PC-3 (cell line): ENCODE results near the gene TEX14. TPM values are rescaled to one million over a fixed set of nuclear protein-coding genes. Genes with fewer than 3 reads are reported as not detected.

Experiments
- ATAC-seq: fragments of 200-7000 bp; cut with Tn5 transposase; 2 replicates; pipeline ENCODE4 v1.9.1; 2020; ENCODE audit warnings: mild to moderate bottlenecking, moderate library complexity
- BruUV-seq: library from RNA; stranded (reverse); fragments of 400-500 nt; replicated peaks from 2 replicates; lab custom pipeline; 2021; lab: Mats Ljungman, UMichigan
- CTCF ChIA-PET: fragments of 300-600 bp; sonication (Branson Sonifier 250); formaldehyde crosslinking; loops from one replicate; lab custom pipeline; 2022; ENCODE audit warnings: antibody characterized with exemption; lab: Charles Lee
- POLR2A ChIA-PET: fragments of 300-600 bp; sonication (Branson Sonifier 250); formaldehyde crosslinking; loops from one replicate; lab custom pipeline; 2022; ENCODE audit warnings: antibody characterized with exemption; ENCODE audit not compliant: unreplicated experiment; lab: Charles Lee
- DNase-seq: peaks from one replicate; pipeline ENCODE4 v3.0.0-alpha.2; 2015
- H2AFZ ChIP-seq: fragments of 300-600 bp; sonication (generic); 2 replicates; pipeline ENCODE4 v1.6.0; 2016; ENCODE audit warnings: antibody characterized with exemption, low read length
- H3F3A ChIP-seq: fragments of 300-600 bp; sonication (generic); one replicate; pipeline ENCODE4 v1.6.0; 2017; ENCODE audit warnings: antibody characterized with exemption, low read length, control low read depth, mild to moderate bottlenecking; ENCODE audit not compliant: unreplicated experiment
- H3K27ac ChIP-seq: fragments of 300-600 bp; sonication (generic); 2 replicates; pipeline ENCODE4 v1.5.1; 2016; ENCODE audit warnings: mild to moderate bottlenecking, low read length
- H3K27me3 ChIP-seq: fragments of 300-600 bp; sonication (generic); 2 replicates; pipeline ENCODE4 v1.6.1; 2016; ENCODE audit warnings: low read length, mixed read lengths
- H3K36me3 ChIP-seq: fragments of 300-600 bp; sonication (generic); 2 replicates; pipeline ENCODE4 v1.6.1; 2016; ENCODE audit warnings: low read depth, mixed run types, low read length, mixed read lengths
- H3K4me1 ChIP-seq: fragments of 300-600 bp; sonication (generic); 2 replicates; pipeline ENCODE4 v1.5.1; 2016; ENCODE audit warnings: low read length; ENCODE audit not compliant: insufficient read depth
- H3K4me2 ChIP-seq: fragments of 300-600 bp; sonication (generic); 2 replicates; pipeline ENCODE4 v1.6.0; 2016; ENCODE audit warnings: low read length
- H3K4me3 ChIP-seq: fragments of 300-600 bp; sonication (generic); 2 replicates; pipeline ENCODE4 v1.5.1; 2016; ENCODE audit warnings: mild to moderate bottlenecking, low read length, mixed read lengths
- H3K79me2 ChIP-seq: fragments of 300-600 bp; sonication (generic); 2 replicates; pipeline ENCODE4 v1.6.1; 2017; ENCODE audit warnings: low read length, mixed read lengths
- H3K9ac ChIP-seq: fragments of 300-600 bp; sonication (generic); 2 replicates; pipeline ENCODE4 v1.6.0; 2016; ENCODE audit warnings: mild to moderate bottlenecking, low read length
- H3K9me2 ChIP-seq: fragments of 300-600 bp; sonication (generic); replicated peaks from 2 replicates; pipeline ENCODE4 v1.6.1; 2016; ENCODE audit warnings: mixed run types, low read length, mixed read lengths
- H3K9me3 ChIP-seq: fragments of 300-600 bp; sonication (generic); 2 replicates; pipeline ENCODE4 v1.6.1; 2016; ENCODE audit warnings: low read length, mixed read lengths
- H4K20me1 ChIP-seq: fragments of 300-600 bp; sonication (generic); 2 replicates; pipeline ENCODE4 v1.6.1; 2016; ENCODE audit warnings: low read length, mixed read lengths
- CTCF ChIP-seq: fragments of 300-600 bp; sonication (generic); conservative IDR thresholded peaks from 2 replicates; pipeline ENCODE4 v1.5.1; 2017; ENCODE audit warnings: antibody characterized with exemption, low read depth, mild to moderate bottlenecking, low read length
- EZH2 ChIP-seq: fragments of 300-600 bp; sonication (generic); IDR thresholded peaks from one replicate; pipeline ENCODE4 v1.6.1; 2017; ENCODE audit warnings: antibody characterized with exemption, mild to moderate bottlenecking, low read length; ENCODE audit not compliant: unreplicated experiment
- EZH2phosphoT487 ChIP-seq: fragments of 300-600 bp; sonication (generic); IDR thresholded peaks from 2 replicates; pipeline ENCODE4 v1.6.1; 2018; ENCODE audit warnings: mild to moderate bottlenecking, antibody characterized with exemption, low read length, borderline replicate concordance
- intact Hi-C: fragments of 100-400 bp; cut with micrococcal nuclease; formaldehyde crosslinking; loops from 2 replicates; pipeline ENCODE4 v1.9.0; 2023
- total RNA-seq: library from RNA; depleted of rRNA; stranded (reverse); fragments of >200 nt; gene quantifications from 2 replicates; pipeline ENCODE4 v1.2.3, GENCODE V29; 2014

TEX14 gene
- total RNA-seq, 1 experiment from 2014 or later = 0.29 TPM

GRCh38 chr17:58624751-58625150, 67.1 kb downstream of the TEX14 start:
- H3K9me2 ChIP-seq = no peaks in the 10 kb centered on the region
- H2AFZ ChIP-seq = no peak overlapping the region
- H3K36me3 ChIP-seq = no peaks in the 10 kb centered on the region
- H3K79me2 ChIP-seq = no peaks in the 10 kb centered on the region
- no TSS peak for BruUV-seq
- ATAC-seq = no peak; the same call in 1 of the 2 replicates
- H3K4me2 ChIP-seq = no peak overlapping the region
- ChIA-PET CTCF (no interaction called here), POLR2A (interaction anchor here (0.6 kb wide), 1 partner anchor 106 kb away, joined by 3 read pairs; no protein-coding TSS in a partner anchor)
- no peak overlapping the region for H3K27ac ChIP-seq
- H3K27me3 ChIP-seq = no peaks in the 10 kb centered on the region
- intact Hi-C loops = no loop called here
- no peaks in the 10 kb centered on the region for H3K9me3 ChIP-seq
- no peak for DNase-seq
- H3K4me1 ChIP-seq = no peaks in the 10 kb centered on the region
- H3K4me3 ChIP-seq = no peak overlapping the region
- no peaks in the 10 kb centered on the region for H3F3A ChIP-seq
- TF ChIP-seq EZH2phosphoT487 (no peak), CTCF (no peak)
- H3K9ac ChIP-seq = no peak overlapping the region
- no peaks in the 10 kb centered on the region for H4K20me1 ChIP-seq

GRCh38 chr17:58621174-58621573, 70.7 kb downstream of the TEX14 start:
- no peak overlapping the region for H3K4me2 ChIP-seq
- no peaks in the 10 kb centered on the region for H3K27me3 ChIP-seq
- H3K27ac ChIP-seq = no peak overlapping the region
- H3K4me3 ChIP-seq = no peak overlapping the region
- no peaks in the 10 kb centered on the region for H3K4me1 ChIP-seq
- ChIA-PET CTCF (interaction anchor here (0.6 to 0.9 kb wide), 2 partner anchors 11 to 100 kb away, joined by 3 read pairs; no protein-coding TSS in a partner anchor), POLR2A (interaction anchor here (0.7 kb wide), 1 partner anchor 10 kb away, joined by 5 read pairs; no protein-coding TSS in a partner anchor)
- no peaks in the 10 kb centered on the region for H3K79me2 ChIP-seq
- no peak overlapping the region for H3K9ac ChIP-seq
- H3K36me3 ChIP-seq = no peaks in the 10 kb centered on the region
- no peaks in the 10 kb centered on the region for H3K9me2 ChIP-seq
- no peak for TF ChIP-seq EZH2phosphoT487
- TF ChIP-seq EZH2 = no peak
- no peak for TF ChIP-seq CTCF
- intact Hi-C loops = no loop called here
- BruUV-seq = no TSS peak
- no peaks in the 10 kb centered on the region for H3F3A ChIP-seq
- DNase-seq (no peak), ATAC-seq (no peak)
- no peak overlapping the region for H2AFZ ChIP-seq
- no peaks in the 10 kb centered on the region for H3K9me3 ChIP-seq
- H4K20me1 ChIP-seq = no peaks in the 10 kb centered on the region

- Histone ChIP-seq H3K9ac (no peak overlapping the region), H3F3A (no peaks in the 10 kb centered on the region), H3K9me3 (no peaks in the 10 kb centered on the region), H3K36me3 (no peaks in the 10 kb centered on the region), H3K4me3 (no peak overlapping the region), H4K20me1 (no peaks in the 10 kb centered on the region), H2AFZ (no peak overlapping the region), H3K79me2 (no peaks in the 10 kb centered on the region), H3K27ac (no peak overlapping the region), H3K4me2 (no peak overlapping the region), H3K4me1 (no peaks in the 10 kb centered on the region), H3K9me2 (no peaks in the 10 kb centered on the region), H3K27me3 (no peaks in the 10 kb centered on the region)
- ChIA-PET CTCF (no interaction called here), POLR2A (no interaction called here)
- BruUV-seq = no TSS peak
- intact Hi-C loops = no loop called here
- TF ChIP-seq EZH2 (no peak), EZH2phosphoT487 (no peak), CTCF (no peak)
- ATAC-seq (no peak), DNase-seq (no peak)
Measured at GRCh38 chr17:58618336-58618735, 73.5 kb downstream of the TEX14 start.
